Endometrial microvascular endothelial cells (primary cell): ENCODE data around the gene CACNA1B. TPM values are rescaled to one million over a fixed set of nuclear protein-coding genes. Genes with fewer than 3 reads are reported as not detected.
"Not testable (repeated sequence)": the region's sequence is repeated elsewhere in the genome, so short reads cannot be mapped to it uniquely, and the experiment has no call there.

Experiments used
- in situ Hi-C: cut with HindIII; loops from 2 replicates; pipeline ENCODE4 v1.10.0; 2017; ENCODE audit warnings: low sequenced_read_pairs, low pct_unique_long_range_greater_than_20kb; ENCODE audit errors: inconsistent ontology term
- total RNA-seq: library from RNA; depleted of rRNA; stranded (reverse); fragments of >200 nt; gene quantifications from one replicate; pipeline ENCODE4 v1.2.3, GENCODE V29; 2015; ENCODE audit errors: inconsistent ontology term

Gene CACNA1B
- total RNA-seq, 1 donor from 2014 or later, result not detected

GRCh38 chr9:138126090-138126857 lies 248.7 kb downstream of the CACNA1B start:
- in situ Hi-C loops, result not testable (repeated sequence)

GRCh38 chr9:138126858-138127584 lies 249.4 kb downstream of the CACNA1B start:
- in situ Hi-C loops, result not testable (repeated sequence)

GRCh38 chr9:138128027-138128426 lies 250.4 kb downstream of the CACNA1B start:
- in situ Hi-C loops, result not testable (repeated sequence)

DNA sequence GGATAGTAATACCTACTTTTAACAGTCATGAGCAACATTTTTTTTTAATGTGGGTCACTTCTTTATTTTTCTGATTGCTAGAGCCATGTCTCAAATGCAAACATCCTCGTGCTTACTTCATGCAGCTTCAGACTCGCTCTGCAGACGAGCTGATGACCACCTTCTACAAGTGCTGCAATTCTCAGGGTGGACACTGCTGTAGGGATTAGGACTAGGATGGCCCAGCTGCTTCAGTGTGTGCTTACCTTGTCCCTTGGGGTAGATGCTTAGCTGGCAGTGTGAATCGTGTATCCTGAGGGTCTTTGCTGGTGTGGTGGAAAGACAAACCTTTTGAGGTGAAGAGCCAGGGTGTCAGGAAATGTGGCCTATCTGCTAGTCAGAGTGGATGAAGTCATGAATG lies 251.7 kb downstream of the CACNA1B start:
- in situ Hi-C loops, result not testable (repeated sequence)

DNA sequence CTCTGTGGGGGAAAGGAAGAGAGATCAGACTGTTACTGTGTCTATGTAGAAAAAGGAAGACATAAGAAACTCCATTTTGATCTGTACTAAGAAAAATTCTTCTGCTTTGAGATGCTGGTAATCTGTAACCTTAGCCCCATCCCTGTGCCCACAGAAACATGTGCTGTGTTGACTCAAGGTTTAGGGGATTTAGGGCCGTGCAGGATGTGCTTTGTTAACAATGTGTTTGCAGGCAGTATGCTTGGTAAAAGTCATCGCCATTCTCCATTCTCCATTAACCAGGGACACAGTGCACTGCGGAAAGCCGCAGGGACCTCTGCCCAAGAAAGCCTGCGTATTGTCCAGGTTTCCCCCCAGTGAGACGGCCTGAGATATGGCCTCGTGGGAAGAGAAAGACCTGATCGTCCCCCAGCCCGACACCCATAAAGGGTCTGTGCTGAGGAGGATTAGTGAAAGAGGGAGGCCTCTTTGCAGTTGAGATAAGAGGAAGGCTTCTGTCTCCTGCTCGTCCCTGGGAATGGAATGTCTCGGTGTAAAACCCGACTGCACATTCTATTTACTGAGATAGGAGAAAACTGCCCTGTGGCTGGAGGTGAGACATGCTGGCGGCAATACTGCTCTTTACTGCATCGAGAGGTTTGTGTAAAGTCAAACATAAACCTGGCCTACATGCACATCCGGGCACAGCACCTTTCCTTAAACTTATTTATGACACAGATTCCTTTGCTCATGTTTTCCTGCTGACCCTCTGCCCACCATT lies 255.5 kb downstream of the CACNA1B start:
- in situ Hi-C loops, result not testable (repeated sequence)

DNA sequence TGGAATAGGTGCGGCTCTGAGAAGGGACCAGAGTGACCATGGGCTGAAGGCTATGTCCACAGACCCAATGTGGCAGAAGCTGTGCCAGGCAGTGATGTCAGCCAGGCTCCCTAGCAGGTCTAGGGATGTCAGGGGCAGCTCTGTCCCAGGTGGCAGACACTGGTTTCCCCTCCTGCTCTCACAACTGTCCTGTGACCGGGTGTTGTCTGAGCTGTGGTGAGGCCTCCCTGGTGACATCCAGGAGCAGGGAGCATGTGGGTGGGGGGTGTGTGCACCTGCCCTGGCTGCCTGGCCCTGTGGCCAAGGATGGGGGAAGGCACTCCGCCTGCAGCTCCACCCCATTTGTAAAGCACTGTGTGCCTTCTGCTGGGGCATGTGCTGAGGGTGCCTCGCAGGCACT lies 257.0 kb downstream of the CACNA1B start:
- in situ Hi-C loops, result not testable (repeated sequence)

GRCh38 chr9:138139096-138139495 lies 261.5 kb downstream of the CACNA1B start:
- in situ Hi-C loops, result not testable (repeated sequence)

DNA sequence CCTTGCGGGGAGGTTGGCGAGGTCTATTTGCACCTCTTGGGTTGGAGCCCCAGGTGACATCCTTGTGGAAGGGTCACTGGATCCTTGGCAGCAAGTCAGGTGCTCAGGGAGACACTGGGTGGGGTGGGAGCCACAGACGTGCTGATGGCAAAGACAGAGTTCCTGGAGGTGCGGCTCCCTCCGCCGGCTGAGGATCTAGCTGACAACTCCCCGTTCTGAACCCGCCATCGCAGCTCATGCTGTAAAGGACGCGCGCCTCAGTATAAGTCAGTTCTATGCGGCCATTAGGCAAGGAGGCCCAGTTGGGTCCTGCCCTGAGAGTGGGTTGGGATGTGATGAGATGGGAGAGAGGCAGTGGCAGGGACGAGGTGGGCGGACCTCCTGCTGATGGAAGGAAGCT lies 263.4 kb downstream of the CACNA1B start:
- in situ Hi-C loops, result not testable (repeated sequence)

DNA sequence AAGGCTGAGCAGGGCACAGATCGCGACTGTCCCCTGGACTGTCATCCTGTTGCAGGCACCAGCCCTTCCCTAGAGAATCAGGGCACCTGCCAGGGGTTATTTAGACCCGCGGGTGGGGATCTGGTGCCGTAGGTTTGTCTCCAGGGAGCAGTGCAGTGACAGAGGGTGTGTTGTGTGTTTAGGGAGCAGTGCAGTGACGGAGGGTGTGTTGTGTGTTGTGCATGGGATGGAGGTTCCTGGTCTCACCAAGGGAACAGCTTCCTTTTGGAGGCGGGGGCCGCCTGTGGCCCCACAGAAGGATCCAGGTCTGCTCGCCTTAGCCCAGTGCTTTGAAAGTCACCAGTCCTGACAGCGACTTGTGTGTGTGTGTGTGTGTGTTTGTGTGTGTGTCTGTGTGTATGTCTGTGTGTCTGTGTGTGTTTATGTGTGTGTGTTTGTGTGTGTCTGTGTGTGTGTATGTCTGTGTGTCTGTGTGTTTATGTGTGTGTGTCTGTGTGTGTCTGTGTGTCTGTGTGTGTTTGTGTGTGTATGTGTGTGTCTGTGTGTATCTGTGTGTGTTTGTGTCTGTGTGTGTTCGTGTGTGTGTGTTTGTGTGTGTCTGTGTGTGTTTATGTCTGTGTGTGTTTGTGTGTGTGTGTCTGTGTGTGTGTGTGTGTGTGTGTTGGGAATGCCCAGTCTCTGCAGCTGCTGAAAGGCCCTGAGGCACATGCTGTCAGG lies 265.1 kb downstream of the CACNA1B start:
- in situ Hi-C loops, result not testable (repeated sequence)

- in situ Hi-C loops, result not testable (repeated sequence)
These were observed 265.9 kb downstream of the CACNA1B start for GRCh38 chr9:138143491-138143890.

DNA sequence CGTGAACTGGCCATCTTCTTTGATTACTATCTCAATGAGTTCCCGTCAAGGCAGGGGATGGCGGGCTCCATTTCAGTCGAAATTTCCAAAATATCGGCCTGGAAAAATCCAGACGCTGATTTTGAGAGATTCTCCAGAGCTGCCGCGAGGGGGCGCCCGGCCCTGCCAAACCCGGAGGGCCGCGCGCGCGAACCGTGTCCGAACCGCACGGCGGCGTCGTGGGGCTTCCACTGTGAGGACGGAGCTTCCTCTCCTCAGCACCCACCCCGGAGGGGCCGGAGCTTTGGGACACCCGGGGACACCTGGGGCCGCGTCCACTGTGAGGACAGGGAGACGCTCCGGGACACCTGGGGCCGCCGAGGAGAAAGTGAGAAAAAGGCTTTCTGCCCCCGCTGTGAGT lies 270.0 kb downstream of the CACNA1B start:
- in situ Hi-C loops, result not testable (repeated sequence)

DNA sequence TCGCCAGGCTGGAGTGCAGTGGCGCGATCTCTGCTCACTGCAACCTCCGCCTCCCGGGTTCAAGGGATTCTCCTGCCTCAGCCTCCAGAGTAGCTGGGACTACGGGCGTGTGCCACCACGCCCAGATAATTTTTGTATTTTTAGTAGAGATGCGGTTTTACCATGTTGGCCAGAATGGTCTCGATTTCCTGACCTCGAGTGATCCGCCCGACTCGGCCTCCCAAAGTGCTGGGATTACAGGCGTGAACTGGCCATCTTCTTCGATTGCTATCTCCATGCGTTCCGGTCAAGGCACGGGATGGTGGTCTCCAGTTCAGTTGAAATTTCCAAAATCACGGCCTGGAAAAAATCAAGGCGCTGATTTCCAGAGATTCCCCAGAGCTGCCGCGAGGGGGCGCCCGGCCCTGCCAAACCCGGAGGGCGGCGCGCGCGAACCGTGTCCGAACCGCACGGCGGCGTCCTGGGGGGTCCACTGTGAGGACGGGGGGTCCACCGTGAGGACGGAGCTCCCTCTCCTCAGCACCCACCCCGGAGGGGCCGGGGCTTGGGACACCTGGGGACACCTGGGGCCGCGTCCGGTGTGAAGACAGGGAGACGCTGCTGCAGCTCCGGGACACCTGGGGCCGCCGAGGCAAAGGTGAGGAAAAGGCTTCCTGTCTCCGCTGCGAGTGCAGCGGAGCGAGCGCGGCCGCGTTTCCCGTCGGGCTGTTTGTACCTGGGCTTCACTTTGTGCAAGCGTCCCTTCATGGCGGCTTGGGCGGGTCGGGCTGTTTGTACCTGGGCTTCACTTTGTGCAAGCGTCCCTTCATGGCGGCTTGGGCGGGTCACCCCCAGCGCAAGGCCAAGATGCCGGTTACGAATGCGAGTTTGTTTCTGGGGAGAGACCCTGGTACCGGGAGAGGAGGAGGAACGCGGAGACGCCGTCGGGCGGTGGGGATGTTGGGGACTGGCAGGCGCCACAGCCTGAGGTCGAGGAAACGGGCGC lies 272.4 kb downstream of the CACNA1B start:
- in situ Hi-C loops, result not testable (repeated sequence)

GRCh38 chr9:138155788-138156187 lies 278.2 kb downstream of the CACNA1B start:
- in situ Hi-C loops, result not testable (repeated sequence)

GRCh38 chr9:138166793-138167192 lies 289.2 kb downstream of the CACNA1B start:
- in situ Hi-C loops, result not testable (repeated sequence)
